HG02981 (cell line): Measurements from ENCODE around the gene DDX20.
A peak's percentile ranks its signal among the peaks of the same experiment; 100 is the strongest.

Experiments used
- ATAC-seq: cut with Tn5 transposase; IDR thresholded peaks from one replicate; pipeline ENCODE4 v1.9.1; 2021; ENCODE audit warnings: mild to moderate bottlenecking, moderate library complexity; ENCODE audit not compliant: unreplicated experiment

Gene DDX20

GRCh38 chr1:111746614-111746999 lies 9.1 kb upstream of the DDX20 start:
- ATAC-seq, result no peak

- ATAC-seq, result no peak
These were observed 8.4 kb upstream of the DDX20 start for GRCh38 chr1:111747282-111747734.

GRCh38 chr1:111747947-111748346 lies 7.8 kb upstream of the DDX20 start:
- no peak for ATAC-seq

- ATAC-seq, result no peak
These were observed 6.1 kb upstream of the DDX20 start for GRCh38 chr1:111749628-111750027.

- ATAC-seq, result no peak
These were observed 4.8 kb upstream of the DDX20 start for GRCh38 chr1:111750856-111751255.

- no peak for ATAC-seq
These were observed 3.7 kb upstream of the DDX20 start for GRCh38 chr1:111751906-111752575.

GRCh38 chr1:111754984-111755330 lies 744 bp upstream of the DDX20 start:
- peak; percentile 6 for ATAC-seq

- ATAC-seq, result peak; percentile 4
These were observed 418 bp downstream of the DDX20 start for GRCh38 chr1:111756124-111756513.

GRCh38 chr1:111758373-111758772 lies 2.7 kb downstream of the DDX20 start:
- no peak for ATAC-seq

GRCh38 chr1:111761717-111762116 lies 6.0 kb downstream of the DDX20 start:
- no peak for ATAC-seq

GRCh38 chr1:111762332-111762731 lies 6.6 kb downstream of the DDX20 start:
- ATAC-seq, result no peak

- no peak for ATAC-seq
These were observed 12.3 kb downstream of the DDX20 start for GRCh38 chr1:111768023-111768422.

- ATAC-seq, result no peak
These were observed 12.9 kb downstream of the DDX20 start for GRCh38 chr1:111768625-111769024.

- ATAC-seq, result no peak
These were observed 13.9 kb downstream of the DDX20 start for GRCh38 chr1:111769517-111770146.

- no peak for ATAC-seq
These were observed 15.2 kb downstream of the DDX20 start for GRCh38 chr1:111770916-111771315.

GRCh38 chr1:111775966-111776365 lies 20.3 kb downstream of the DDX20 start:
- ATAC-seq, result no peak

- ATAC-seq, result no peak
These were observed 20.7 kb downstream of the DDX20 start for GRCh38 chr1:111776391-111776790.

GRCh38 chr1:111776861-111777260 lies 21.2 kb downstream of the DDX20 start:
- no peak for ATAC-seq

GRCh38 chr1:111777301-111777700 lies 21.6 kb downstream of the DDX20 start:
- no peak for ATAC-seq

GRCh38 chr1:111778066-111778465 lies 22.4 kb downstream of the DDX20 start:
- ATAC-seq, result no peak

- no peak for ATAC-seq
These were observed 22.9 kb downstream of the DDX20 start for GRCh38 chr1:111778541-111779051.

- ATAC-seq, result no peak
These were observed 23.8 kb downstream of the DDX20 start for GRCh38 chr1:111779546-111779945.
